DOHH2 (cell line): ENCODE measurements around the gene ATXN7L3.

ENCODE experiments used
- H3F3A ChIP-seq: fragments of 200-600 bp; sonication (generic), shearing (Covaris generic); 2 replicates; pipeline ENCODE4 v1.6.0; 2016; ENCODE audit warnings: antibody characterized with exemption, mild to moderate bottlenecking; ENCODE audit not compliant: control insufficient read depth, insufficient read depth
- H3K27ac ChIP-seq: fragments of 200-600 bp; sonication (generic); 2 replicates; pipeline ENCODE4 v1.5.1; 2014; ENCODE audit warnings: low read depth, mild to moderate bottlenecking, low read length, moderate library complexity
- H3K27me3 ChIP-seq: fragments of 200-600 bp; sonication (generic); 2 replicates; pipeline ENCODE4 v1.6.1; 2014; ENCODE audit warnings: mild to moderate bottlenecking, low read length, mixed read lengths; ENCODE audit not compliant: control insufficient read depth
- H3K36me3 ChIP-seq: fragments of 200-600 bp; sonication (generic); 2 replicates; pipeline ENCODE4 v1.6.1; 2014; ENCODE audit warnings: mild to moderate bottlenecking, low read length, moderate library complexity, mixed read lengths; ENCODE audit not compliant: control insufficient read depth
- H3K4me1 ChIP-seq: fragments of 200-600 bp; sonication (generic); 2 replicates; pipeline ENCODE4 v1.6.1; 2014; ENCODE audit warnings: mild to moderate bottlenecking, low read length, mixed read lengths; ENCODE audit not compliant: control insufficient read depth
- H3K4me2 ChIP-seq: fragments of 200-600 bp; sonication (generic); 2 replicates; pipeline ENCODE4 v1.6.0; 2014; ENCODE audit warnings: mild to moderate bottlenecking, low read length, moderate library complexity
- H3K4me3 ChIP-seq: fragments of 200-600 bp; sonication (generic); 2 replicates; pipeline ENCODE4 v1.5.1; 2014; ENCODE audit warnings: mild to moderate bottlenecking, low read length, mixed read lengths
- H3K79me2 ChIP-seq: fragments of 200-600 bp; sonication (generic); 2 replicates; pipeline ENCODE4 v1.6.1; 2014; ENCODE audit warnings: mild to moderate bottlenecking, low read length, mixed read lengths; ENCODE audit not compliant: control insufficient read depth
- H3K9me2 ChIP-seq: fragments of 200-600 bp; sonication (generic); replicated peaks from 2 replicates; pipeline ENCODE4 v1.6.1; 2014; ENCODE audit warnings: mild to moderate bottlenecking, low read length, mixed read lengths; ENCODE audit not compliant: control insufficient read depth
- H3K9me3 ChIP-seq: fragments of 200-600 bp; sonication (generic); 2 replicates; pipeline ENCODE4 v1.6.1; 2014; ENCODE audit warnings: antibody characterized with exemption, low read length, mixed read lengths; ENCODE audit not compliant: control insufficient read depth, insufficient read depth
- H4K20me1 ChIP-seq: fragments of 200-600 bp; sonication (generic); 2 replicates; pipeline ENCODE4 v1.6.0; 2014; ENCODE audit warnings: low read depth, mild to moderate bottlenecking, antibody characterized with exemption, low read length, moderate library complexity; ENCODE audit not compliant: control insufficient read depth, insufficient read depth
- CTCF ChIP-seq: fragments of 200-600 bp; sonication (generic); IDR thresholded peaks from one replicate; pipeline ENCODE4 v1.5.1; 2014; ENCODE audit warnings: antibody characterized with exemption, mild to moderate bottlenecking, low read depth, low read length; ENCODE audit not compliant: poor library complexity, severe bottlenecking
- EZH2phosphoT487 ChIP-seq: fragments of 200-600 bp; sonication (generic); IDR thresholded peaks from 2 replicates; pipeline ENCODE4 v1.6.1; 2017; ENCODE audit warnings: borderline replicate concordance, mild to moderate bottlenecking, antibody characterized with exemption, low read length, moderate library complexity, mixed read lengths

Gene ATXN7L3

GRCh38 chr17:44229090-44229489 lies 29.4 kb upstream of the ATXN7L3 start:
- Histone ChIP-seq H3K4me2 (peak overlapping the region; percentile 13), H3K36me3 (no peaks in the 10 kb centered on the region), H3K9me2 (no peaks in the 10 kb centered on the region), H4K20me1 (no peaks in the 10 kb centered on the region), H3K4me3 (peak overlapping the region; percentile 3; the same call in 1 of the 2 replicates), H3K27ac (no peak overlapping the region), H3K9me3 (no peaks in the 10 kb centered on the region), H3F3A (no peaks in the 10 kb centered on the region; the same call in 1 of the 2 replicates), H3K27me3 (no peaks in the 10 kb centered on the region), H3K79me2 (no peaks in the 10 kb centered on the region), H3K4me1 (peaks cover 27% of the 10 kb centered on the region)
- TF ChIP-seq CTCF: no peak
- no peak for TF ChIP-seq EZH2phosphoT487

- H3K4me2 ChIP-seq: no peak overlapping the region
- no peaks in the 10 kb centered on the region for H3K9me2 ChIP-seq
- H3K27me3 ChIP-seq: no peaks in the 10 kb centered on the region
- H3K27ac ChIP-seq: no peak overlapping the region
- H3K4me1 ChIP-seq: peaks cover 21% of the 10 kb centered on the region
- H3K4me3 ChIP-seq: no peak overlapping the region
- TF ChIP-seq EZH2phosphoT487 (no peak), CTCF (no peak)
- H3F3A ChIP-seq: peaks cover 7% of the 10 kb centered on the region
- H3K79me2 ChIP-seq: peaks cover 26% of the 10 kb centered on the region
- H4K20me1 ChIP-seq: no peaks in the 10 kb centered on the region
- H3K9me3 ChIP-seq: no peaks in the 10 kb centered on the region
- peaks cover 6% of the 10 kb centered on the region for H3K36me3 ChIP-seq
These were observed 23.9 kb upstream of the ATXN7L3 start for GRCh38 chr17:44223541-44224071.

GRCh38 chr17:44222112-44222869 lies 22.6 kb upstream of the ATXN7L3 start:
- H3K79me2 ChIP-seq: peaks cover 36% of the 10 kb centered on the region
- peaks cover 9% of the 10 kb centered on the region for H3F3A ChIP-seq
- no peaks in the 10 kb centered on the region for H3K9me3 ChIP-seq
- peak overlapping the region; percentile 82 for H3K27ac ChIP-seq
- no peaks in the 10 kb centered on the region for H4K20me1 ChIP-seq
- no peaks in the 10 kb centered on the region for H3K27me3 ChIP-seq
- H3K36me3 ChIP-seq: peaks cover 16% of the 10 kb centered on the region
- peak overlapping the region; percentile 88 for H3K4me2 ChIP-seq
- H3K4me1 ChIP-seq: peaks cover 13% of the 10 kb centered on the region
- no peak for TF ChIP-seq EZH2phosphoT487
- no peak for TF ChIP-seq CTCF
- H3K9me2 ChIP-seq: no peaks in the 10 kb centered on the region
- peak overlapping the region; percentile 78 for H3K4me3 ChIP-seq
